Mammary epithelial cell (primary cell): Measurements from ENCODE around the gene FDCSP.
"Not testable (repeated sequence)": the region's sequence is repeated elsewhere in the genome, so short reads cannot be mapped to it uniquely, and the experiment has no call there.

Experiments used
- EZH2 ChIP-seq: IDR thresholded peaks from 2 replicates; pipeline ENCODE4 v1.6.1; 2012; ENCODE audit warnings: low read length, inconsistent platforms, borderline replicate concordance
- TF ChIP-seq, protein P1 (sequence below), 2 donors: IDR thresholded peaks in 1 of 2; conservative IDR thresholded peaks in 1 of 2; 2 replicates each; pipeline ENCODE4 v1.5.1; 2011 to 2012; ENCODE audit warnings: inconsistent platforms in 2 of 2, low read length in 2 of 2, mild to moderate bottlenecking in 2 of 2, control low read depth in 1 of 2, low read depth in 1 of 2; ENCODE audit not compliant: insufficient read depth in 1 of 2; ENCODE audit errors: extremely low read depth in 1 of 2

DNA sequence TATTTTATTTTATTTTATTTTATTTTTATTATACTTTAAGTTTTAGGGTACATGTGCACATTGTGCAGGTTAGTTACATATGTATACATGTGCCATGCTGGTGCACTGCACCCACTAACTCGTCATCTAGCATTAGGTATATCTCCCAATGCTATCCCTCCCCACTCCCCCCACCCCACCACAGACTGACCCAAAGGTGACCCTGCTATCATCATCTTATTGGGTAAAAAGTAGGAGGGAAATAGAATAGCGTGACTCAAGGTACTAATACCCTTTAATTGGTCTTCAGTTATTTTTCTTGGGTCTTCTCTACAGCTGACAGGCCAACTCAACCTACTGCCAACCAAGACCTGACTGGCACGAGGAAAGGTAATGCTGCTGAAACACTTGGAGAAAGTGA lies 16.4 kb downstream of the FDCSP start, which contains the start of gene CSN3:
- not testable (repeated sequence) for TF ChIP-seq EZH2
- TF ChIP-seq, protein P1, sequence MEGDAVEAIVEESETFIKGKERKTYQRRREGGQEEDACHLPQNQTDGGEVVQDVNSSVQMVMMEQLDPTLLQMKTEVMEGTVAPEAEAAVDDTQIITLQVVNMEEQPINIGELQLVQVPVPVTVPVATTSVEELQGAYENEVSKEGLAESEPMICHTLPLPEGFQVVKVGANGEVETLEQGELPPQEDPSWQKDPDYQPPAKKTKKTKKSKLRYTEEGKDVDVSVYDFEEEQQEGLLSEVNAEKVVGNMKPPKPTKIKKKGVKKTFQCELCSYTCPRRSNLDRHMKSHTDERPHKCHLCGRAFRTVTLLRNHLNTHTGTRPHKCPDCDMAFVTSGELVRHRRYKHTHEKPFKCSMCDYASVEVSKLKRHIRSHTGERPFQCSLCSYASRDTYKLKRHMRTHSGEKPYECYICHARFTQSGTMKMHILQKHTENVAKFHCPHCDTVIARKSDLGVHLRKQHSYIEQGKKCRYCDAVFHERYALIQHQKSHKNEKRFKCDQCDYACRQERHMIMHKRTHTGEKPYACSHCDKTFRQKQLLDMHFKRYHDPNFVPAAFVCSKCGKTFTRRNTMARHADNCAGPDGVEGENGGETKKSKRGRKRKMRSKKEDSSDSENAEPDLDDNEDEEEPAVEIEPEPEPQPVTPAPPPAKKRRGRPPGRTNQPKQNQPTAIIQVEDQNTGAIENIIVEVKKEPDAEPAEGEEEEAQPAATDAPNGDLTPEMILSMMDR (conservative IDR thresholded peaks at IDR 0.05 in 1 of 2, IDR thresholded peaks at IDR 0.05 in 1 of 2; ENCODE audit: extremely low read depth in 1 of 2, insufficient read depth in 1 of 2, low read depth in 1 of 2, low read length in 2 of 2) = not testable (repeated sequence)
